HCT116 (cell line): ENCODE results near the gene TAS2R39. TPM values are rescaled to one million over a fixed set of nuclear protein-coding genes. Genes with fewer than 3 reads are reported as not detected.

Experiments
- ATAC-seq: fragments of 200-7000 bp; cut with Tn5 transposase; 2 replicates; pipeline ENCODE4 v1.9.1; 2020; ENCODE audit warnings: mild to moderate bottlenecking, moderate library complexity
- BruUV-seq: library from RNA; stranded (reverse); fragments of 400-500 nt; replicated peaks from 2 replicates; lab custom pipeline; 2021; lab: Mats Ljungman, UMichigan
- CTCF ChIA-PET: fragments of 300-600 bp; sonication (Branson Sonifier 250); formaldehyde crosslinking; loops from one replicate; lab custom pipeline; 2021; ENCODE audit warnings: antibody characterized with exemption; lab: Charles Lee
- POLR2A ChIA-PET: fragments of 300-600, 350-600 bp; sonication (Branson Sonifier 250); formaldehyde crosslinking; loops from one replicate; lab custom pipeline; 2021; ENCODE audit warnings: antibody characterized with exemption; lab: Charles Lee
- RAD21 ChIA-PET, 2 experiments: fragments of 300-600 bp; sonication (Branson Sonifier 250); formaldehyde crosslinking; loops; one replicate each; lab custom pipeline; 2023; ENCODE audit warnings: low total read pairs in 2 of 2; ENCODE audit not compliant: uncharacterized antibody in 2 of 2, unreplicated experiment in 2 of 2, low non-redundant PET in 1 of 2; lab: Charles Lee
- DNase-seq: peaks from one replicate; pipeline ENCODE4 v3.0.0-alpha.2; 2010; ENCODE audit warnings: low read depth, low spot score
- H2AFZ ChIP-seq: fragments of 200-600 bp; shearing (Covaris generic), sonication (generic); 2 replicates; pipeline ENCODE4 v1.6.1; 2017; ENCODE audit warnings: low read depth, mixed run types, mixed read lengths, antibody characterized with exemption, low read length; ENCODE audit not compliant: poor library complexity, severe bottlenecking
- H3K27ac ChIP-seq: 2 replicates; pipeline ENCODE4 v1.5.1; 2012; ENCODE audit warnings: low read depth, low read length
- H3K27me3 ChIP-seq: fragments of 200-600 bp; sonication (generic); 2 replicates; pipeline ENCODE4 v1.6.1; 2016; ENCODE audit warnings: mixed run types, low read length, mixed read lengths; ENCODE audit not compliant: insufficient read depth
- H3K36me3 ChIP-seq, 2 experiments: fragments of 200-500 bp in 1 of 2; fragments of 200-600 bp in 1 of 2; sonication (Bioruptor generic) in 1 of 2; sonication (generic) in 1 of 2; 2 replicates each; pipeline versions ENCODE4 v1.5.1 to v1.6.1; 2014 to 2016; ENCODE audit warnings: low read length in 2 of 2, inconsistent platforms in 1 of 2, mixed read lengths in 1 of 2, mixed run types in 1 of 2; ENCODE audit not compliant: insufficient read depth in 2 of 2, control insufficient read depth in 1 of 2
- H3K4me1 ChIP-seq, 2 experiments: fragments of 200-600 bp in 1 of 2; sonication (generic) in 1 of 2; 2 replicates each; pipeline versions ENCODE4 v1.5.1 to v1.6.1; 2012 to 2017; ENCODE audit warnings: low read length in 2 of 2, inconsistent platforms in 1 of 2, mild to moderate bottlenecking in 1 of 2, mixed read lengths in 1 of 2, mixed run types in 1 of 2, moderate library complexity in 1 of 2; ENCODE audit not compliant: insufficient read depth in 2 of 2, control insufficient read depth in 1 of 2
- H3K4me2 ChIP-seq: fragments of 200-600 bp; sonication (generic); 2 replicates; pipeline ENCODE4 v1.6.1; 2017; ENCODE audit warnings: mixed run types, low read length, mixed read lengths
- H3K4me3 ChIP-seq, 2 experiments: fragments of 200-600 bp in 1 of 2; sonication (generic) in 1 of 2; replicated peaks in 1 of 2; 2 replicates each; pipeline ENCODE4 v1.5.1; 2011 to 2016; ENCODE audit warnings: low read length in 2 of 2, control low read depth in 1 of 2, low read depth in 1 of 2, mild to moderate bottlenecking in 1 of 2, mixed read lengths in 1 of 2, mixed run types in 1 of 2
- H3K79me2 ChIP-seq: fragments of 200-600 bp; sonication (generic); 2 replicates; pipeline ENCODE4 v1.6.1; 2017; ENCODE audit warnings: mild to moderate bottlenecking, mixed run types, low read length, moderate library complexity, mixed read lengths; ENCODE audit not compliant: insufficient read depth
- H3K9ac ChIP-seq: fragments of 200-600 bp; sonication (generic); 2 replicates; pipeline ENCODE4 v1.6.1; 2016; ENCODE audit warnings: low read length, mixed read lengths
- H3K9me2 ChIP-seq: fragments of 200-600 bp; sonication (generic), shearing (Covaris generic); 2 replicates; pipeline ENCODE4 v1.6.1; 2017; ENCODE audit warnings: mixed run types, mild to moderate bottlenecking, moderate library complexity; ENCODE audit not compliant: insufficient read depth
- H3K9me3 ChIP-seq, 2 experiments: fragments of 200-500 bp in 1 of 2; fragments of 200-600 bp in 1 of 2; sonication (Bioruptor generic) in 1 of 2; sonication (generic) in 1 of 2; 2 replicates each; pipeline ENCODE4 v1.6.1; 2014 to 2017; ENCODE audit warnings: low read length in 2 of 2, mixed read lengths in 2 of 2, inconsistent platforms in 1 of 2, low read depth in 1 of 2, mild to moderate bottlenecking in 1 of 2, mixed run types in 1 of 2, moderate library complexity in 1 of 2; ENCODE audit not compliant: control insufficient read depth in 1 of 2, insufficient read depth in 1 of 2
- H4K20me1 ChIP-seq: fragments of 200-600 bp; sonication (generic), shearing (Covaris generic); 2 replicates; pipeline ENCODE4 v1.6.1; 2017; ENCODE audit warnings: mixed run types, mild to moderate bottlenecking, moderate library complexity; ENCODE audit not compliant: insufficient read depth
- ELF1 ChIP-seq: IDR thresholded peaks from 2 replicates; pipeline ENCODE4 v1.6.1; 2012; ENCODE audit warnings: low read depth, borderline replicate concordance
- EZH2phosphoT487 ChIP-seq: fragments of 200-600 bp; IDR thresholded peaks from 2 replicates; pipeline ENCODE4 v1.6.1; 2018; ENCODE audit warnings: antibody characterized with exemption, borderline replicate concordance
- FOSL1 ChIP-seq: IDR thresholded peaks from 2 replicates; pipeline ENCODE4 v1.6.1; 2012; ENCODE audit warnings: low read depth
- POLR2A ChIP-seq: IDR thresholded peaks from 2 replicates; pipeline ENCODE4 v1.7.0; 2011; ENCODE audit warnings: borderline replicate concordance; ENCODE audit not compliant: insufficient read depth, insufficient read length; ENCODE audit errors: extremely low read depth
- YY1 ChIP-seq: IDR thresholded peaks from 2 replicates; pipeline ENCODE4 v1.6.1; 2011; ENCODE audit warnings: low read length, low read depth, moderate library complexity, mild to moderate bottlenecking; ENCODE audit not compliant: insufficient replicate concordance; ENCODE audit errors: extremely low read depth
- ZNF274 ChIP-seq: fragments of 200-500 bp; sonication (Bioruptor generic); IDR thresholded peaks from 2 replicates; pipeline ENCODE4 v1.6.1; 2014; ENCODE audit warnings: mild to moderate bottlenecking, low read depth, low read length, inconsistent platforms
- intact Hi-C: fragments of 100-400 bp; cut with micrococcal nuclease; formaldehyde crosslinking; loops from 2 replicates; pipeline ENCODE4 v1.10.0; 2022
- total RNA-seq: library from RNA; stranded (reverse); gene quantifications from one replicate; pipeline ENCODE4 v1.2.1, GENCODE V29; 2021; ENCODE audit not compliant: unreplicated experiment
- TF ChIP-seq, protein P1 (sequence below): IDR thresholded peaks from 2 replicates; pipeline ENCODE4 v1.6.1; 2012
- TF ChIP-seq, protein P2 (sequence below), 3 experiments: fragments of 200-600 bp in 1 of 3; sonication (generic) in 1 of 3; IDR thresholded peaks in 2 of 3; conservative IDR thresholded peaks in 1 of 3; 2 replicates each; pipeline ENCODE4 v1.5.1; 2012 to 2017; ENCODE audit warnings: low read depth in 2 of 3, low read length in 2 of 3, antibody characterized with exemption in 1 of 3, borderline replicate concordance in 1 of 3, control low read depth in 1 of 3, mild to moderate bottlenecking in 1 of 3, mixed read lengths in 1 of 3, mixed run types in 1 of 3, moderate library complexity in 1 of 3; ENCODE audit not compliant: insufficient read depth in 1 of 3
- TF ChIP-seq, protein P3 (sequence below): IDR thresholded peaks from 2 replicates; pipeline ENCODE4 v1.6.1; 2011; ENCODE audit warnings: mild to moderate bottlenecking, low read length, moderate library complexity; ENCODE audit not compliant: insufficient replicate concordance; ENCODE audit errors: extremely low read depth

Gene TAS2R39
- total RNA-seq, 1 experiment from 2014 or later: not detected

DNA sequence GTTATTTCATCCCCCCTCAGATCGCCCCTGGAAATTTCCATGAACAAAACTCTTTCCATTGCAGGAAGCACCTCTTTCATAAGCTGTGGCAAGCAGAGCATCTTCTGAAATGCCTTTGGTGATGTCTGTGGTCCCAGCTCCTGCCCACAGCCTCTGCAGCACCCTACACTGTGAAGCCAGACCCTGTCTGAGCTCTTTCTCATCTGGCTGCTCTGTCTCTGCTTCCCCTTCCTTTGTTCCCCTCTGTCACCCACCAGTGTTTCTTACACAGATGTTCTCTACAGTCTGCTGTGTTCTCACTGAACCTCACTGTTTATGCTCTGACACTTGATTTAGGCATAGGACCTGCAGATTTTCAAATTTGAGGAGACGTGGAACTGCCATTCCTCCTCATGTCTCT lies 1.9 kb upstream of the TAS2R39 start:
- Histone ChIP-seq H3K27me3 (no peaks in the 10 kb centered on the region), H3K4me2 (no peak overlapping the region), H3K9me2 (no peaks in the 10 kb centered on the region), H3K9me3 (no peaks in the 10 kb centered on the region; a peak in 1 of 4 replicates), H3K79me2 (no peaks in the 10 kb centered on the region), H3K4me1 (no peaks in the 10 kb centered on the region), H3K9ac (no peak overlapping the region), H4K20me1 (no peaks in the 10 kb centered on the region), H2AFZ (no peak overlapping the region)
- ChIA-PET RAD21 (no interaction called here), CTCF (interaction anchor here (1.0 kb wide), 1 partner anchor 34 kb away, joined by 3 read pairs; no protein-coding TSS in a partner anchor), POLR2A (no interaction called here)
- intact Hi-C loops: no loop called here
- no TSS peak for BruUV-seq
- DNase-seq (no peak), ATAC-seq (no peak)
- TF ChIP-seq YY1 (no peak), ZNF274 (no peak), POLR2A (no peak), ELF1 (no peak), FOSL1 (no peak), EZH2phosphoT487 (no peak)
- TF ChIP-seq, protein P1, sequence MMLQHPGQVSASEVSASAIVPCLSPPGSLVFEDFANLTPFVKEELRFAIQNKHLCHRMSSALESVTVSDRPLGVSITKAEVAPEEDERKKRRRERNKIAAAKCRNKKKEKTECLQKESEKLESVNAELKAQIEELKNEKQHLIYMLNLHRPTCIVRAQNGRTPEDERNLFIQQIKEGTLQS: no peak
- TF ChIP-seq, protein P2, sequence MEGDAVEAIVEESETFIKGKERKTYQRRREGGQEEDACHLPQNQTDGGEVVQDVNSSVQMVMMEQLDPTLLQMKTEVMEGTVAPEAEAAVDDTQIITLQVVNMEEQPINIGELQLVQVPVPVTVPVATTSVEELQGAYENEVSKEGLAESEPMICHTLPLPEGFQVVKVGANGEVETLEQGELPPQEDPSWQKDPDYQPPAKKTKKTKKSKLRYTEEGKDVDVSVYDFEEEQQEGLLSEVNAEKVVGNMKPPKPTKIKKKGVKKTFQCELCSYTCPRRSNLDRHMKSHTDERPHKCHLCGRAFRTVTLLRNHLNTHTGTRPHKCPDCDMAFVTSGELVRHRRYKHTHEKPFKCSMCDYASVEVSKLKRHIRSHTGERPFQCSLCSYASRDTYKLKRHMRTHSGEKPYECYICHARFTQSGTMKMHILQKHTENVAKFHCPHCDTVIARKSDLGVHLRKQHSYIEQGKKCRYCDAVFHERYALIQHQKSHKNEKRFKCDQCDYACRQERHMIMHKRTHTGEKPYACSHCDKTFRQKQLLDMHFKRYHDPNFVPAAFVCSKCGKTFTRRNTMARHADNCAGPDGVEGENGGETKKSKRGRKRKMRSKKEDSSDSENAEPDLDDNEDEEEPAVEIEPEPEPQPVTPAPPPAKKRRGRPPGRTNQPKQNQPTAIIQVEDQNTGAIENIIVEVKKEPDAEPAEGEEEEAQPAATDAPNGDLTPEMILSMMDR (IDR thresholded peaks at IDR 0.05 in 2 of 3, conservative IDR thresholded peaks at IDR 0.05 in 1 of 3; ENCODE audit: borderline replicate concordance in 1 of 3, insufficient read depth in 1 of 3, low read depth in 2 of 3, low read length in 2 of 3): no peak
- TF ChIP-seq, protein P3, sequence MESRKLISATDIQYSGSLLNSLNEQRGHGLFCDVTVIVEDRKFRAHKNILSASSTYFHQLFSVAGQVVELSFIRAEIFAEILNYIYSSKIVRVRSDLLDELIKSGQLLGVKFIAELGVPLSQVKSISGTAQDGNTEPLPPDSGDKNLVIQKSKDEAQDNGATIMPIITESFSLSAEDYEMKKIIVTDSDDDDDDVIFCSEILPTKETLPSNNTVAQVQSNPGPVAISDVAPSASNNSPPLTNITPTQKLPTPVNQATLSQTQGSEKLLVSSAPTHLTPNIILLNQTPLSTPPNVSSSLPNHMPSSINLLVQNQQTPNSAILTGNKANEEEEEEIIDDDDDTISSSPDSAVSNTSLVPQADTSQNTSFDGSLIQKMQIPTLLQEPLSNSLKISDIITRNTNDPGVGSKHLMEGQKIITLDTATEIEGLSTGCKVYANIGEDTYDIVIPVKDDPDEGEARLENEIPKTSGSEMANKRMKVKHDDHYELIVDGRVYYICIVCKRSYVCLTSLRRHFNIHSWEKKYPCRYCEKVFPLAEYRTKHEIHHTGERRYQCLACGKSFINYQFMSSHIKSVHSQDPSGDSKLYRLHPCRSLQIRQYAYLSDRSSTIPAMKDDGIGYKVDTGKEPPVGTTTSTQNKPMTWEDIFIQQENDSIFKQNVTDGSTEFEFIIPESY: no peak
- TF ChIP-seq, all 23 proteins: peak for 0
- Histone ChIP-seq H3K4me3 (no peak overlapping the region), H3K36me3 (no peaks in the 10 kb centered on the region), H3K27ac (no peak overlapping the region)
